HG03095 (cell line): ENCODE data around the gene AP1AR.
"Not testable (repeated sequence)": the region's sequence is repeated elsewhere in the genome, so short reads cannot be mapped to it uniquely, and the experiment has no call there.

Source experiments
- ATAC-seq: cut with Tn5 transposase; IDR thresholded peaks from one replicate; pipeline ENCODE4 v1.9.1; 2021; ENCODE audit warnings: moderate library complexity; ENCODE audit not compliant: unreplicated experiment

Gene AP1AR

GRCh38 chr4:112309263-112309791 lies 77.7 kb downstream of the AP1AR start:
- not testable (repeated sequence) for ATAC-seq

GRCh38 chr4:112311516-112311915 lies 79.9 kb downstream of the AP1AR start:
- ATAC-seq: no peak

- ATAC-seq: peak; percentile 94
These were observed 81.1 kb downstream of the AP1AR start for GRCh38 chr4:112312610-112313239.

- no peak for ATAC-seq
These were observed 83.9 kb downstream of the AP1AR start for GRCh38 chr4:112315446-112315845.

- no peak for ATAC-seq
These were observed 84.8 kb downstream of the AP1AR start for GRCh38 chr4:112316360-112316759.

- ATAC-seq: peak; percentile 94
These were observed 86.9 kb downstream of the AP1AR start for GRCh38 chr4:112318239-112319142.
